Astrocyte (in vitro differentiated cells and primary cell): ENCODE measurements around the gene CLHC1.

ENCODE experiments used
- CTCF ChIP-seq: IDR thresholded peaks from 2 replicates; pipeline ENCODE4 v1.5.1; 2011; ENCODE audit warnings: low read depth, mild to moderate bottlenecking, inconsistent platforms, low read length, moderate library complexity; ENCODE audit not compliant: insufficient read depth
- EZH2 ChIP-seq: IDR thresholded peaks from 2 replicates; pipeline ENCODE4 v1.6.1; 2012; ENCODE audit warnings: mild to moderate bottlenecking, low read length, inconsistent platforms; ENCODE audit not compliant: insufficient read depth

DNA sequence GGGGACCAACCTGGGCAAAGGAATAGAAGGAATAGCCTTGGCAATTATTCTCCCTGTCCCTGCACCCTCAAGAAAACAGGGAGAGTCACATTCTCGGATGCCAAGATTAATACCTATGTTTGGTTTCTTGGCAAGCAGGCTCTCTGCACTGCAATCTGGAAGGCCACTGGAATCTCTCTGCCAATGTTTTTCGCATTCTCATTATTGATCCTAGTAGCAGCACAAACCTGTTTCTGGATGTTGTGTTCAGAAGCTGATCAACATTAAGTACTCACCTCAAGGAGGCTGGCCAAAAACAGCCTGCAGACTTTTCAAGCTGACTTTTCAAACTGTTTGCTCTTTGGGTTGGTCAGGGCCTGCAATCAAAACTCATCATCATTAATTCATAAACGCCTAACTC lies 62.2 kb downstream of the CLHC1 start:
- TF ChIP-seq CTCF (no peak), EZH2 (no peak)
